ENCODE measurements around the gene GBX2. TPM values are rescaled to one million over a fixed set of nuclear protein-coding genes. Genes with fewer than 3 reads are reported as not detected.

GBX2 gene
- total RNA-seq, 3 donors from 2014 or later, result not detected

DNA sequence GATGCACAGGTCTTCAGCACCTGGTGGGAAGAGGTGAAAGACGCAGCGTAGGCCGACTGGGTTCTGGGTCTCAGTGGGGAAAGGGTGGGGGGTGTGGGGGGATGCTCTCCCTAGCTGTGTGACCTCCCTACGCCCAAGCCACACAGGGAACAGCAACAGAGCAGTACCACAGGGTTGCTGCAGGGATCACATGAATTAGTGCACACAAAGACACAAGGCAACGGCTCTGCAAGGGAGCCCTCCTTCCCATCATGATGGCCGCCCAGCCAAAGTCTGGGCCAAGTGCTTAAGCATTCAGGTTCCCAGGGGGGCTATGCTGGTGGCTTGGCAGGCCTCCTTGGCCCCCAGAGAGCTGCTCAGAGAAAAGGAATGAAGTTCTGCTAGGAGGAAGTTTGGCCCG lies 28.2 kb upstream of the GBX2 start:
- Histone ChIP-seq H3K9me3 (no peaks in the 10 kb centered on the region), H3K27ac (no peak overlapping the region), H3K4me3 (no peak overlapping the region), H3K36me3 (no peaks in the 10 kb centered on the region), H3K27me3 (no peaks in the 10 kb centered on the region), H3K4me1 (no peaks in the 10 kb centered on the region)
- no peak for DNase-seq (ENCODE audit: low spot score in 2 of 2)
- TF ChIP-seq POLR2A (IDR thresholded peaks at IDR 0.05), result no peak
- no peak for TF ChIP-seq CTCF (IDR thresholded peaks at IDR 0.05)
- no peak for TF ChIP-seq POLR2AphosphoS5 (IDR thresholded peaks at IDR 0.05)
- intact Hi-C loops (cut with DNase I; ENCODE audit: low total_unique reads), result no loop called here

GRCh38 chr2:236195726-236196125 lies 27.5 kb upstream of the GBX2 start:
- Histone ChIP-seq H3K27me3 (no peaks in the 10 kb centered on the region), H3K4me3 (no peak overlapping the region), H3K9me3 (no peaks in the 10 kb centered on the region), H3K36me3 (no peaks in the 10 kb centered on the region), H3K27ac (no peak overlapping the region), H3K4me1 (no peaks in the 10 kb centered on the region)
- TF ChIP-seq CTCF (IDR thresholded peaks at IDR 0.05) (no peak), POLR2A (IDR thresholded peaks at IDR 0.05) (no peak), POLR2AphosphoS5 (IDR thresholded peaks at IDR 0.05) (no peak)
- no peak for DNase-seq (ENCODE audit: low spot score in 2 of 2)
- intact Hi-C loops (cut with DNase I; ENCODE audit: low total_unique reads), result no loop called here

DNA sequence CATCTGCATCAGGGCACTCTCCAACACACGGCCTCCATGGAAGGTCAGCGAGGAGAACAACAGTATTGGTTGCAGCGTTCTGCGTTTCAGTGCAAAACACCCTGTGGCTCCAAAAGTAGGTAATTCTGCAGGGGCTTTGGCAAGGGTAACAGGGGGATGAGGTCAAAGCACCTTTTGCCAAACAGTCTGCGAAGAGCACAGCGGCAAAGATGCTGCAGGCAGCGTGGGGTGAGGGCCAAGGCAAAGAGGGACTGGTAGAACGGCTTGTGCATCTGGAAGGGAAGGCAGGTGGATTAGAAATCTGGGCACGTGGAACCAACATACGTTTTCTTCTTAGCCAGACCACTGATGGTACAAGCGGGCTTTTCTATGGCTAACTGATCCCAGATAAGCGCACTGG lies 26.6 kb upstream of the GBX2 start:
- Histone ChIP-seq H3K4me3 (no peak overlapping the region), H3K27ac (no peak overlapping the region), H3K4me1 (no peaks in the 10 kb centered on the region), H3K36me3 (no peaks in the 10 kb centered on the region), H3K9me3 (no peaks in the 10 kb centered on the region), H3K27me3 (no peaks in the 10 kb centered on the region)
- intact Hi-C loops (cut with DNase I; ENCODE audit: low total_unique reads), result no loop called here
- DNase-seq (ENCODE audit: low spot score in 2 of 2), result no peak
- no peak for TF ChIP-seq POLR2A (IDR thresholded peaks at IDR 0.05)
- TF ChIP-seq CTCF (IDR thresholded peaks at IDR 0.05), result no peak
- TF ChIP-seq POLR2AphosphoS5 (IDR thresholded peaks at IDR 0.05), result no peak

DNA sequence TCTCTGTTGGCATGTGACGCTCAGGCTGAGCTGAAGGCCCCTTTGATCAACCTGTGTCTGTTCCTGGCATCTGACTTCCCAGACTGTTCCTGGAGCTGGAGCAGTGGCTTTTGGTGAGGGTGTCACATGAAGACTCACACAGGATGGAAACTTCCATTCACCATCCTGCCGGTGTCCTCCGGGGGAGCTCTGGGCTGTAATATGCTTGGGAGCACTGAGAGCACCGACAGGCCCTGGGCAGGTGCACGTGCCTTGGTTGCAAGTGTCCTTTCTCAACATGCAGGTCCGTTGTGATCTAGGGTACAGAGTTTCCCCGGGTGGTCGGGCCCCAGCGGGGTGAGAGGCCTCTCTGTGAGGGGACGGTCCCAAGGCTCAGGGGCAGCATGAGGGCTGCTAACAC lies 24.8 kb upstream of the GBX2 start:
- no peaks in the 10 kb centered on the region for H3K4me1 ChIP-seq
- DNase-seq (ENCODE audit: low spot score in 2 of 2), result no peak
- no peak overlapping the region for H3K27ac ChIP-seq
- no peaks in the 10 kb centered on the region for H3K36me3 ChIP-seq
- no peaks in the 10 kb centered on the region for H3K9me3 ChIP-seq
- no peak for TF ChIP-seq POLR2AphosphoS5 (IDR thresholded peaks at IDR 0.05)
- TF ChIP-seq POLR2A (IDR thresholded peaks at IDR 0.05), result no peak
- no peak for TF ChIP-seq CTCF (IDR thresholded peaks at IDR 0.05)
- no peaks in the 10 kb centered on the region for H3K27me3 ChIP-seq
- no peak overlapping the region for H3K4me3 ChIP-seq
- intact Hi-C loops (cut with DNase I; ENCODE audit: low total_unique reads), result no loop called here

DNA sequence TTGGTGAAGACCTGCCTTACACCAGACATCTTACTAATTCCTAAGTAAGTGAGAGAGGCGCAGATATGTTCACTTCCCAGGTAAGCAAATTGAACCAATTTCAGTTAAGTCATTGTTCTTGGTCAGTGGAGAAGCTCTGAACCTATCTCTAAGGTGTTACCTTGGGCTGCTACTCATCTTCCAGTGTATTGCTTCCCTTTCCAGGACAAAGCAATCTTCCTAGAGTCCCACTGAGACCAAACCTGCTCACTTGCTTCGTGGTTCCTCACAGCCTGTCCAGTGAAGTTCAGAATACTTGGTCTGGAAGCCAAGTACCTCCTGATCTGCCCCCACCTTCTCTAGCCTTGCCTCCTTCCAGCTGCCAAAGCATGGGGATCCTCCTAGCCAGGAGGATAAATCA lies 22.5 kb upstream of the GBX2 start:
- no peak for DNase-seq (ENCODE audit: low spot score in 2 of 2)
- Histone ChIP-seq H3K27ac (no peak overlapping the region), H3K4me3 (no peak overlapping the region), H3K27me3 (no peaks in the 10 kb centered on the region), H3K4me1 (no peaks in the 10 kb centered on the region), H3K36me3 (no peaks in the 10 kb centered on the region), H3K9me3 (no peaks in the 10 kb centered on the region)
- TF ChIP-seq POLR2AphosphoS5 (IDR thresholded peaks at IDR 0.05) (no peak), CTCF (IDR thresholded peaks at IDR 0.05) (no peak), POLR2A (IDR thresholded peaks at IDR 0.05) (no peak)
- intact Hi-C loops (cut with DNase I; ENCODE audit: low total_unique reads), result no loop called here
